Liver (tissue), 9 donors: Measurements from ENCODE around the gene MSI2. TPM values are rescaled to one million over a fixed set of nuclear protein-coding genes. Genes with fewer than 3 reads are reported as not detected.

Experiments
- DNase-seq: peaks from one replicate; pipeline ENCODE4 v3.0.0-alpha.2; 2017; ENCODE audit warnings: low spot score
- H3K27ac ChIP-seq, 2 donors: one replicate each; pipeline ENCODE4 v1.7.0; 2013; ENCODE audit warnings: inconsistent platforms in 2 of 2, low read length in 2 of 2, control low read depth in 1 of 2, low read depth in 1 of 2, mild to moderate bottlenecking in 1 of 2
- H3K27me3 ChIP-seq, 4 donors: one replicate each; pipeline versions ENCODE4 v1.6.1 to v1.7.0; 2013; ENCODE audit warnings: low read length in 3 of 4, inconsistent platforms in 1 of 4, mild to moderate bottlenecking in 1 of 4, moderate library complexity in 1 of 4; ENCODE audit not compliant: control insufficient read depth in 4 of 4, insufficient read depth in 4 of 4
- H3K36me3 ChIP-seq, 4 donors: one replicate each; pipeline versions ENCODE4 v1.6.1 to v1.7.0; 2013; ENCODE audit warnings: low read length in 3 of 4, mild to moderate bottlenecking in 3 of 4, low read depth in 1 of 4, moderate library complexity in 1 of 4; ENCODE audit not compliant: control insufficient read depth in 4 of 4, insufficient read depth in 3 of 4
- H3K4me1 ChIP-seq, 4 donors: one replicate each; pipeline versions ENCODE4 v1.6.1 to v1.7.0; 2013; ENCODE audit warnings: low read length in 3 of 4, mild to moderate bottlenecking in 3 of 4, moderate library complexity in 1 of 4; ENCODE audit not compliant: control insufficient read depth in 4 of 4, insufficient read depth in 4 of 4
- H3K4me3 ChIP-seq, 3 donors: one replicate each; pipeline versions ENCODE4 v1.6.1 to v1.7.0; 2013; ENCODE audit warnings: low read length in 3 of 3, control low read depth in 1 of 3, low read depth in 1 of 3, mild to moderate bottlenecking in 1 of 3
- H3K9ac ChIP-seq, 2 donors: one replicate each; pipeline ENCODE4 v1.7.0; 2013; ENCODE audit warnings: low read length in 2 of 2, mild to moderate bottlenecking in 2 of 2, moderate library complexity in 2 of 2, control low read depth in 1 of 2, low read depth in 1 of 2
- H3K9me3 ChIP-seq, 4 donors: one replicate each; pipeline versions ENCODE4 v1.6.1 to v1.7.0; 2013; ENCODE audit warnings: low read length in 3 of 4; ENCODE audit not compliant: control insufficient read depth in 4 of 4
- ATF3 ChIP-seq: IDR thresholded peaks from 2 replicates; pipeline ENCODE4 v1.6.1; 2016; ENCODE audit warnings: antibody characterized with exemption
- CTCF ChIP-seq: fragments of 150-350 bp; IDR thresholded peaks from 2 replicates; pipeline ENCODE4 v1.5.1; 2017; ENCODE audit warnings: improper control_type of control experiment, low read depth, low read length; ENCODE audit not compliant: missing input control
- EGR1 ChIP-seq, 2 donors: IDR thresholded peaks; 2 replicates each; pipeline ENCODE4 v1.6.1; 2016 to 2018; ENCODE audit warnings: antibody characterized with exemption in 2 of 2, low read depth in 2 of 2
- FOXA1 ChIP-seq: IDR thresholded peaks from 2 replicates; pipeline ENCODE4 v1.6.1; 2016; ENCODE audit warnings: antibody characterized with exemption
- FOXA2 ChIP-seq: IDR thresholded peaks from 2 replicates; pipeline ENCODE4 v1.6.1; 2016; ENCODE audit warnings: antibody characterized with exemption
- GABPA ChIP-seq, 2 donors: IDR thresholded peaks in 1 of 2; conservative IDR thresholded peaks in 1 of 2; 2 replicates each; pipeline ENCODE4 v1.6.1; 2016; ENCODE audit warnings: antibody characterized with exemption in 2 of 2, mild to moderate bottlenecking in 1 of 2, moderate library complexity in 1 of 2
- HNF4A ChIP-seq, 2 donors: conservative IDR thresholded peaks; 2 replicates each; pipeline ENCODE4 v1.6.1; 2016; ENCODE audit warnings: antibody characterized with exemption in 2 of 2, mild to moderate bottlenecking in 2 of 2
- HNF4G ChIP-seq: IDR thresholded peaks from 2 replicates; pipeline ENCODE4 v1.6.1; 2016; ENCODE audit warnings: antibody characterized with exemption
- JUND ChIP-seq, 2 donors: IDR thresholded peaks; 2 replicates each; pipeline ENCODE4 v1.6.1; 2016; ENCODE audit warnings: antibody characterized with exemption in 2 of 2
- MAX ChIP-seq: IDR thresholded peaks from 2 replicates; pipeline ENCODE4 v1.6.1; 2016; ENCODE audit warnings: antibody characterized with exemption
- NR2F2 ChIP-seq: IDR thresholded peaks from 2 replicates; pipeline ENCODE4 v1.6.1; 2016; ENCODE audit warnings: antibody characterized with exemption
- REST ChIP-seq: IDR thresholded peaks from 2 replicates; pipeline ENCODE4 v1.6.1; 2016; ENCODE audit warnings: antibody characterized with exemption, mild to moderate bottlenecking
- RXRA ChIP-seq, 2 donors: IDR thresholded peaks; 2 replicates each; pipeline ENCODE4 v1.6.1; 2017 to 2018; ENCODE audit warnings: antibody characterized with exemption in 2 of 2, mild to moderate bottlenecking in 1 of 2
- SP1 ChIP-seq: IDR thresholded peaks from 2 replicates; pipeline ENCODE4 v1.6.1; 2018; ENCODE audit warnings: antibody characterized with exemption, mild to moderate bottlenecking
- TAF1 ChIP-seq: conservative IDR thresholded peaks from 2 replicates; pipeline ENCODE4 v1.6.1; 2016; ENCODE audit warnings: antibody characterized with exemption, mild to moderate bottlenecking
- YY1 ChIP-seq: IDR thresholded peaks from 2 replicates; pipeline ENCODE4 v1.6.1; 2016; ENCODE audit warnings: antibody characterized with exemption, mild to moderate bottlenecking
- WGBS: extraction: QIAGEN DNeasy Blood & Tissue Kit; methylation state at CpG from one replicate; pipeline ENCODE4 v1.1.7; 2013; 5-methylcytosine and 5-hydroxymethylcytosine counted together
- polyA plus RNA-seq, 2 donors: library from polyadenylated mRNA; stranded (reverse) in 1 of 2; unstranded in 1 of 2; fragments of 200-250 nt in 1 of 2; fragments of >200 nt in 1 of 2; fragmentation: Nextera tagmentation in 1 of 2; extraction: Ambion mirVana in 1 of 2; gene quantifications; one replicate each; pipeline versions ENCODE4 v1.2.1 to v1.2.3, GENCODE V29; 2013 to 2015
- total RNA-seq, 2 donors: library from RNA; depleted of rRNA; stranded (reverse); fragments of >200 nt; gene quantifications; one replicate each; pipeline ENCODE4 v1.2.3, GENCODE V29; 2014
- TF ChIP-seq, protein P1 (sequence below): IDR thresholded peaks from 2 replicates; pipeline ENCODE4 v1.6.1; 2016; ENCODE audit warnings: antibody characterized with exemption
- donor health status: healthy.
- donor health status: healthy.
- donor health status: healthy.
- donor health status: healthy.
- donor health status: healthy.

Gene MSI2
- total and polyA plus RNA-seq, 4 donors = 5.7 to 15.6 (median 9.2) TPM

DNA sequence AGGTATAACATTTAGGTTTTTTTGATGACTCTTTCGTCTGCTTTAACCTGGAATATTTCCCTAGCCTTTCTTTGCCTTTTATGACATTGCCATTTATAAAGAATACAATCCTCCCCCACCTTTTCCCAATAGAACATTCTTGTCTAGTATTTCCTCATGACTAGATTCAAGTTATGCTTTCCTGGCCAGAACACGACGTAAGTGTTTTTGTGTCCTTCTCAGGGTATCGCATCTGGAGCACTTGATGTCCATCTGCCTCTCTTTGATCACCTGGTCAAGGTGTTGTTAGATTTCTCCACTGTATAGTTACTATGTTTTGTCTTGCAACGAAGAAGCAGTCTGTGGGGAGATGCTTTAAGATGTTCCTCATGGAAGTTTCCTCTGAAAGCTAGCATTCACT is 87.4 kb downstream of the MSI2 start:
- H3K27ac ChIP-seq = no peak overlapping the region

More for the DNA sequence above, 87.4 kb downstream of the MSI2 start:
- no peak for TF ChIP-seq HNF4A (conservative IDR thresholded peaks at IDR 0.05)
- no peak for TF ChIP-seq GABPA (IDR thresholded peaks at IDR 0.05 in 1 of 2, conservative IDR thresholded peaks at IDR 0.05 in 1 of 2)
- TF ChIP-seq YY1 = no peak
- no peak for TF ChIP-seq RXRA (IDR thresholded peaks at IDR 0.05)
- TF ChIP-seq TAF1 = no peak
- no peak for TF ChIP-seq REST
- TF ChIP-seq CTCF = no peak
- TF ChIP-seq FOXA2 = no peak
- no peak for TF ChIP-seq FOXA1
- TF ChIP-seq HNF4G = no peak
- no peak for TF ChIP-seq ATF3
- TF ChIP-seq JUND (IDR thresholded peaks at IDR 0.05) = no peak
- no peak for TF ChIP-seq MAX
- TF ChIP-seq EGR1 (IDR thresholded peaks at IDR 0.05; ENCODE audit: low read depth in 2 of 2) = no peak
- TF ChIP-seq SP1 = no peak
- TF ChIP-seq, protein P1, sequence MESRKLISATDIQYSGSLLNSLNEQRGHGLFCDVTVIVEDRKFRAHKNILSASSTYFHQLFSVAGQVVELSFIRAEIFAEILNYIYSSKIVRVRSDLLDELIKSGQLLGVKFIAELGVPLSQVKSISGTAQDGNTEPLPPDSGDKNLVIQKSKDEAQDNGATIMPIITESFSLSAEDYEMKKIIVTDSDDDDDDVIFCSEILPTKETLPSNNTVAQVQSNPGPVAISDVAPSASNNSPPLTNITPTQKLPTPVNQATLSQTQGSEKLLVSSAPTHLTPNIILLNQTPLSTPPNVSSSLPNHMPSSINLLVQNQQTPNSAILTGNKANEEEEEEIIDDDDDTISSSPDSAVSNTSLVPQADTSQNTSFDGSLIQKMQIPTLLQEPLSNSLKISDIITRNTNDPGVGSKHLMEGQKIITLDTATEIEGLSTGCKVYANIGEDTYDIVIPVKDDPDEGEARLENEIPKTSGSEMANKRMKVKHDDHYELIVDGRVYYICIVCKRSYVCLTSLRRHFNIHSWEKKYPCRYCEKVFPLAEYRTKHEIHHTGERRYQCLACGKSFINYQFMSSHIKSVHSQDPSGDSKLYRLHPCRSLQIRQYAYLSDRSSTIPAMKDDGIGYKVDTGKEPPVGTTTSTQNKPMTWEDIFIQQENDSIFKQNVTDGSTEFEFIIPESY = no peak
- TF ChIP-seq NR2F2 = no peak
- Histone ChIP-seq H3K27me3 (no peaks in the 10 kb centered on the region), H3K4me1 (peaks cover 2 to 12% (median 10%) of the 10 kb centered on the region in 4 donors), H3K4me3 (no peak overlapping the region), H3K9ac (no peak overlapping the region), H3K36me3 (peaks cover 0 to 4% (median under 1%) of the 10 kb centered on the region in 4 donors), H3K9me3 (no peaks in the 10 kb centered on the region)
- 94% methylated on average over 5 of the region's 5 CpGs for WGBS
- no peak for DNase-seq
